HG03039 (cell line): ENCODE measurements around the gene MRPL51.
"Not testable (repeated sequence)": the region's sequence is repeated elsewhere in the genome, so short reads cannot be mapped to it uniquely, and the experiment has no call there.

Source experiments
- ATAC-seq: cut with Tn5 transposase; IDR thresholded peaks from one replicate; pipeline ENCODE4 v1.9.1; 2021; ENCODE audit warnings: mild to moderate bottlenecking, moderate library complexity; ENCODE audit not compliant: unreplicated experiment

MRPL51 gene

DNA sequence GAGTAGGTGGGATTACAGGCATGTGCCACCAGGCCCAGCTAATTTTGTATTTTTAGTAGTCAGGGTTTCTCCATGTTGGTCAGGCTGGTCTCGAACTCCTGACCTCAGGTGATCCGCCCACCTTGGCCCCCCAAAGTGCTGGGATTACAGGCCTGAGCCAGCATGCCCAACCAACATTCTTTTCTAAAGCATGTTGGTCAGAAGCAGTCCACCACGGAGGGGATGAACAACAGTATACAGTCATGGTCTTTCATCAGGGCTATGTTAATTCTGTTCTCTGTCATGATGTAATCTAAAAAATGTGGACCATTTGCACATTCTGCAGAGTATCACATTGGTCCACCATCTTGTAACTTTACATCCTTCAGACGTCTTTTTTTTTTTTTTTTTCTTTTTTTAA lies 3.6 kb downstream of the MRPL51 start:
- no peak for ATAC-seq

DNA sequence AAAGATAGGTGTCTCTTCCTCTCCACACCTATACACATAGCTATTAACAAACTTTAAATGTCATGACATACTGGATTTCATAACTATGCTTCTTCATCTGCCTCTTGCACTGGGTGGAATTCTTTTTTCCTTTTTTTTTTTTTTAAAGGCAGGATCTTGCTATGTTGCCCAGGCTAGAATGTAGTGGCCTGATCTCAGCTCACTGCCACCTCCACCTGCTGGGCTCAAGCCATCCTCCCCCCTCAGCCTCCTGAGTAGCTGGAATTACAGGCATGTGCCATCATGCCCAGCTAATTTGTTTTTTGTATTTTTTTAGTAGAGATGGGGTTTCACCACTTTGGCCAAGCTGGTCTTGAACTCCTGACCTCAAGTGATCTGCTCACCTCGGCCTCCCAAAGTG lies 4.8 kb downstream of the MRPL51 start:
- no peak for ATAC-seq

DNA sequence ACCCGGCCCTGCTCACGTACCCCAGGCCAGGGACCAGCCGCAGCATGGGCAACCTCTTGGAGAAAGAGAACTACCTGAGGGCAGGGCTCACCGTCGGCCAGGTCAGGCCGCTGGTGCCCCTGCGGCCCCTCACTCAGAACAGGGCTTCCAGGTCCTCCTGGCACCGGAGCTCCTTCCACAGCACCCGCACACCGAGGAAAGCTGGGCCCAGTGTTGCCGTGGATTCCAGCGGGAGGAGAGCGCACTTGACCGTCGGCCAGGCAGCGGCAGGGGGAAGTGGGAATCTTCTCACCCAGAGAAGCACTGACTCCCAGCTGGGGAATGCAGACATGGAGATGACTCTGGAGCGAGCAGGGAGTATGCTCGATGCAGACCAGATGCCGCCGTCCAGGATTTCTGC lies 14.6 kb downstream of the MRPL51 start:
- ATAC-seq = no peak

DNA sequence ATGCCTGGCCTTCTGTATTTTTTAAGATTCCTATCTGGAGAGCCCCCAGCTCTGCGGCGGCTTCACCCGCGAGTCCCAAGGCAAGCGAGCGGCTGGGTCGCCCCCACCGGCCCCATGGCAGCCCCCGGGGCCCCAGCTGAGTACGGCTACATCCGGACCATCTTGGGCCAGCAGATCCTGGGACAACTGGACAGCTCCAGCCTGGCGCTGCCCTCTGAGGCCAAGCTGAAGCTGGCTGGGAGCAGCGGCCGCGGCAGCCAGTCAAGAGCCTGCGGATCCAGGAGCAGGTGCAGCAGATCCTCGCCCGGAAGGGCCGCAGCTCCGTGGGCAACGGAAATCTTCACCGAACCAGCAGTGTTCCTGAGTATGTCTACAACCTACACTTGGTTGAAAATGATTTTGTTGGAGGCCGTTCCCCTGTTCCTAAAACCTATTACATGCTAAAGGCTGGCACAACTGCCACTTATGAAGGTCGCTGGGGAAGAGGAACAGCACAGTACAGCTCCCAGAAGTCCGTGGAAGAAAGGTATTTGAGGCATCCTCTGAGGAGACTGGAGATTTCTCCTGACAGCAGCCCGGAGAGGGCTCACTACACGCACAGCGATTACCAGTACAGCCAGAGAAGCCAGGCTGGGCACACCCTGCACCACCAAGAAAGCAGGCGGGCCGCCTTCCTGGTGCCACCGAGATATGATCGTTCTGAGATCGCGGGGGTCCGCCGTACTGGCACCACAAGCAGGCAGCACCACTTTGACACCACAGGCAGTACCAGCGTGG lies 15.3 kb downstream of the MRPL51 start:
- ATAC-seq = not testable (repeated sequence)

DNA sequence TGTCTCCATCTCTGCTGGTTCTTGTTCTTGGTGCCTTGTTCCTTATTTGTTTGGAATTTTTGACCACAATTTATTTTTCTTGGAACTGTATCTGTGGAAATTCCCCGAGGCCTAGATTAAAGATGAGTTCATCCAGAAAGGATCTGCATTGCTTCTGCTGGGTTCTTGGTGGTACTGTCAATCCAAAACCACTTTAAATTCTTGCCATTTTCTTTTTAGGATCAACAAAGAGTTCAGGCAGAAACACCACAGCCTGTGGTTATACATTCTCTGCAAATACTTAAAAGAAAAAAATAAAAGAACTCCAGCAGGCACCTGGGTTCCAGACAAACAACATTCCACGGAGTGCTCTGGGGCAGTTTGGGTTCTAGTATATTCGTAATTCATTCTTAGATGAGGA lies 16.6 kb downstream of the MRPL51 start:
- ATAC-seq = no peak

DNA sequence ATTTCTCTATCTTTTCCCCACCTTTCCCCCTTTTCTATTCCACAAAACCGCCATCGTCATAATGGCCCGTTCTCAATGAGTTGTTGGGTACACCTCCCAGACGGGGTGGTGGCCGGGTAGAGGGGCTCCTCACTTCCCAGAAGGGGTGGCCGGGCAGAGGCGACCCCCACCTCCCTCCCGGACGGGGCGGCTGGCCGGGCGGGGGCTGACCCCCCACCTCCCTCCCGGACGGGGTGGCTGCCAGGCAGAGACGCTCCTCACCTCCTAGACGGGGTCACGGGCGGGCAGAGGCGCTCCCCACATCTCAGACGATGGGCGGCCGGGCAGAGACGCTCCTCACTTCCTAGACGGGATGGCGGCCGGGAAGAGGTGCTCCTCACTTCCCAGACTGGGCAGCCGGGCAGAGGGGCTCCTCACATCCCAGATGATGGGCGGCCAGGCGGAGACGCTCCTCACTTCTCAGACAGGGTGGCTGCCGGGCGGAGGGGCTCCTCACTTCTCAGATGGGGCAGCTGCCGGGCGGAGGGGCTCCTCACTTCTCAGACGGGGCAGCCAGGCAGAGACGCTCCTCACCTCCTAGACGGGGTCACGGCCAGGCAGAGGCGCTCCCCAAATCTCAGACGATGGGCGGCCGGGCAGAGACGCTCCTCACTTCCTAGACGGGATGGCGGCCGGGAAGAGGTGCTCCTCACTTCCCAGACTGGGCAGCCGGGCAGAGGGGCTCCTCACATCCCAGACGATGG lies 17.7 kb downstream of the MRPL51 start:
- ATAC-seq = not testable (repeated sequence)

DNA sequence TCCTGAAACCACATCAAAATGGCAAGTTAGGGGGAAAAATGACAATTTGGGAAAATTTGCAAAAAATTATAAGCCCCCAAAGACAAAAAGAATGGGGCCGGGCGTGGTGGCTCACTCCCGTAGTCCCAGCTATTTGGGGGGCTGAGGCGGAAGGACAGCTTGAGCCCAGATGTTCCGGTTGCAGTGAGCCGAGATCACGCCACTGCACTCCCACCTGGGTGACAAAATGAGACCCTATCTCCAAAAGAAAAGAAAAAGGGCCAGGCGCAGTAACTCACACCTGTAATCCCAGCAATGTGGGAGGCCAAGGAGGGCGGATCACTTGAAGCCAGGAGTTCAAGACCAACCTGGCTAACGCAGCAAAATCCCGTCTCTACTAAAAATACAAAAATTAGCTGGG lies 20.6 kb downstream of the MRPL51 start:
- no peak for ATAC-seq

DNA sequence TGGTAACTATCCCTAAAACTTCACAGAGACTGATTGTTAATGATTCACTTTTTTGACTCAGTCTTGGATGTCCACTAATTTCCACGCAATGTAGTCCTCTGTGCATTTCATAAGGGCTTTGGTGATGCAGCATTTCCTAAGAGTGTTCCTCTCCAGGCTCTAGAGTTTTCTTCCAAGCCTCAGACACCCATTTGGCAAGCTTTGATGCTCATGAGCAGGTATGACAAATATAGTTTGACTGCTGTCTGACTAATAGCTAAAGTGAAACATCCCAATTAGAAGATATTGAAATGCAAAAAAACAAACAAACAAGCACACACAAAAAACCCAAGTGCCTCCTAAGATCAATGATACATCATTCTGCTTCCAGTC lies 21.1 kb downstream of the MRPL51 start:
- ATAC-seq = no peak

DNA sequence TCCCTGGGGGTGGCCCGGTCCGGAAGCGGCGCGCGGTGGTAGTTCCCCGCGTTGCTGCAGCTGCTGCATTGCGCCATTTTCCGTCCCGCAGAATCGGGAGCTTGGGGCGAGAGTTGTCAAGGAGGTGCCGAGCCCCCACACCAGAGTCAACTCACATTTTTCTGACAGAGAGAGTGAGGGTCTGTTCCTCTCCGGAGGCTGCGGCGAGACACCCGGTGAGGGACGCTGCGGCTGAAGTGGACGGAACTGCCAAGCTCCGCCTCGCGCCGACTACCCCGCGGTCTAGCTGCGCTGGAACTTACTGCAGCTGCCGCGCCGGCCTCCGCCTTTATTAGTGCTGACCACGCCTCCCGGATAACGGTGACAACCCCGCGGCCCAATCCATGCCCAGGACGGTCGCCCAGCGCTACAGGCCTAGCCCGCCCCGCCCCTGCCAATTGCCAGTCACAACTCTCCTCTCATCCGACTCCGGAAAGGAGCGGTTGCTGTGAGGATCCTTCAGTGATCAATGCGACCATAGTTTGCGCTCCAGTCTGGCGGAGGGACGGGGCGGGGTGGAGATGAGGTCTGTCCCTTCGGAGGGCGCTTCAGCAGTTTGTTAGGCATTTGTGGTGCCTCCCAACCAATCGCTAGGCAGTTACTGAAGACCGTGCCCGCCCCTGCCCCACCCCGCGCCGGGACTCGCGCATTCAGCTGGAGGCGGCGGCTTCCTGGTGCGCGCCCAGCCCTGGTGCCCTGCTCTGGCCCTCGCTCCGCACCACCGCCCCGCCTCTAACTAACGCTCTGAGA lies 22.5 kb downstream of the MRPL51 start, which contains the start of gene VAMP1:
Gene VAMP1, minus strand, starts transcription at position 303 of the 789 bp plus-strand sequence. Its CDS starts 146 bp downstream, at position 157.
- peak; percentile 80 for ATAC-seq

DNA sequence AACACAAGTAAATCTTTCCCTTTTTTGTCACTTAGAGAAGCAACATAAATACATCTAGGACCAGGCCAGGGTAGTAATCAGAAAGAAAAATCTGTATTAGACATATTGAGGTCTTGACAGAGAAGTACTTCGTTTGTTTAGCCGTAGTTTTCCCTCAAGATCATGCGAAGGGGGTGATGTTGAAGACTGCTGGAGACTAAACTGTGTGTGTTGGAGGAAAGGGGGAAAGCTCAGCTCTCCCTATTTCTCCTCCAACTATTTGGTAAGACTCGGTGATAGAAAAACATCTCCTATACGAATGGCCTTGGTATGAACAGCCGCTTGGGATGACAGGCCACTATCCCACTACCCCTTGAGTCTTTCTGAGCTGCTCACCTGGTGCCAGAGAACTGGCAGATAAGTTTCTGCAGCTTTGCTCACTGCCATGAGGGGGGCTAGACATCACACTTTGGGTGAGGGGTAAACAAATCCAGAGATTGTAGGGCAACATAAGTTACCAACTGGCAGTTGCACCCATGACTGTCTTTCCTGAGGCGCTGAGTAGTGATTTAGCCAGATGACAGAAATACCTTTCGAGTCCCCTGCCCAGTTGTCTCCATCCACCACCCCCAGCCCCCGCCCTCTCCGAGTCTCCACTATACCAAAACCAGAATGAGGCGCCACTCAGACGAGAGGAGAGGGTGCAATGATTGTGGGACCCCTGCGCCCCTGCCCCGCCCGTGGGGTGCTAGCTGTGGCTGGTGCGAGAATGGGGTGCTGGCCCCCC lies 23.3 kb downstream of the MRPL51 start:
- no peak for ATAC-seq

DNA sequence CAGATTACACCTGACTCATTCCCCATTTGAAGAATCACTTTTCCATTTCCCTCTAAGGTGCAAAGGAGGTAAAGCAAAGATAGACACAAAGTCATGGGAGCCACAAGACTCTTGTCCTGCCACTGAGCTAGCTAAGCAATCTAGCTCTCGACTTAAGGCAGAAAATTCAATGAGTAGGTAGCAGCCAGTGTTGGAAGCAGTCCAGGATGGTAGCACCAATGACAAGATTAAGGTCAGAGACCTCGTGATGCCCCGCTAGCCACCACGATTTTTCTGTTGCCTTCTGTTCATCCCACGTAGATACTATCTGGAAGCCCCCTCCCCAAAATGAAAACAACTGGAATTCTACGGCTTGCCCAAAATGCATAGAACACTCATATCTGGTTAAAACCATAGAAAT lies 24.0 kb downstream of the MRPL51 start:
- ATAC-seq = no peak

DNA sequence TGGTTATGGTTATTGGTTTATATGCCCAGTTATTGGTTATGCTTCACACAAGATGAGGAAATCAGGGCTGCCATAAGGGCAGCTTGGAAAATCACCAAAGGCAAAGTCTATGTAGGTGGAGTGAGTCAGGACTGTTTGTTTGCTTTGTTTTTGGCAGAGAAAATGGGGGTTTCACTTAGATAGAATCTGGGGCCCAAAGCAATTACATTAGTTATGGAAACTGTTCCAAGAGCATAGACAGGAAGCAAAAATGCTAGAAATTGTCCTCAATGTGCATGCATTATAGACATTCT lies 24.8 kb downstream of the MRPL51 start:
- no peak for ATAC-seq

DNA sequence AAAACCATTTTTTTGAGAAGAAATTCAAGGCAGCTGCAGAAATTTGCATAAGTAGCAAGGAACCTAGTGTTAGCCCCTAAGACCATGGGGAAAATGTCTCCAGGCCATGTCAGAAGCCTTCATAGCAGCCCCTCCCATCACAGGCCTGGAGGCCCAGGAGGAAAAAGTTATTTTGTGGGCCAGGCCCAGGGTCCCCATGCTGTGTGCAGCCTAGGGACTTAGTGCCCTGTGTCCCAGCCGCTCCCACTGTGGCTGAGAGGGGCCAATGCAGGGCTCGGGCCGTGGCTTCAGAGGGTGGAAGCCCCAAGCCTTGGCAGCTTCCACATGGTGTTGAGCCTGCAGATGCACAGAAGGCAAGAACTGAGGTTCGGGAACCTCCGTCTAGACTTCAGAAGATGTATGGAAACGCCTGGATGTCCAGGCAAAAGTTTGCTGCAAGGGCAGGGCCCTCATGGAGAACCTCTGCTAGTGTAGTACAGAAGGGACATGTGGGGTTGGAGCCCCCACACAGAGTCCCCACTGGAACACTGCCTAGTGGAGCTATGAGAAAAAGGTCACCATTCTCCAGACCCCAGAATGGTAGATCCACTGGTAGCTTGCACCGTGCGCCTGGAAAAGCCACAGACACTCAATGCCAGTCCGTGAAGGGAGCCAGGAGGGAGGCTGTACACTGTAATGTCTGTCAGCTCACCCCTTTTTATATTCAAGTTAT lies 25.3 kb downstream of the MRPL51 start:
- not testable (repeated sequence) for ATAC-seq

DNA sequence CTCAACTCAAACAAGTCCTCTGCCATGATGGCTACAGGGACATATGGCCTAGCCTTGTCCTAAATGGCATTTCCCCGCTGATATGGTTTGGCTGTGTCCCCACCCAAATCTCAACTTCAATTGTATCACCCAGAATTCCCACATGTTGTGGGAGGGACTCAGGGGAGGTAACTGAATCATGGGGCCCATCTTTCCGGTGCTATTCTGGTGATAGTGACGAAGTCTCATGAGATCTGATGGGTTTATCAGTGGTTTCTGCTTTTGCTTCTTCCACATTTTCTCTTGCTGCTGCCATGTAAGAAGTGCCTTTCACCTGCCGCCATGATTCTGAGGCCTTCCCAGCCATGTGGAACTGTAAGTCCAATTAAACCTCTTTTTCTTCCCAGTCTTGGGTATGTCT lies 26.3 kb downstream of the MRPL51 start:
- not testable (repeated sequence) for ATAC-seq

DNA sequence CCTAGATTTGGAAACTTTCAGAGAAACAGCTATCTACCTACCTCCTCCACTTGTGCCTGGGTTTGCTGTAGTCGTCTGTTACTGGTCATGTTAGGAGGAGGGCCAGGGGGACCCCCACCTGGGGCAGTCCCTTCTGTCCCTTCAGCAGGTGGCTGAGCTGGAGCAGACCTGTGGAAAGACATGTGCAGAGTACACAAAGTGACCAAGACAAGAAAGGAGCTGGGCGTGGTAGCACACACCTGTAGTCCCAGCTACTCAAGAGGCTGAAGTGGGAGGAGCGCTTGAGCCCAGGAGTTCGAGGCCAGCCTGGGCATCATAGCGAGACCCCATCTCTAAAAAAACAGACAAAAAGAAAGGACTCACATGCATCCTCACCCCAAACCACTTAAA lies 26.9 kb downstream of the MRPL51 start:
- ATAC-seq = no peak

DNA sequence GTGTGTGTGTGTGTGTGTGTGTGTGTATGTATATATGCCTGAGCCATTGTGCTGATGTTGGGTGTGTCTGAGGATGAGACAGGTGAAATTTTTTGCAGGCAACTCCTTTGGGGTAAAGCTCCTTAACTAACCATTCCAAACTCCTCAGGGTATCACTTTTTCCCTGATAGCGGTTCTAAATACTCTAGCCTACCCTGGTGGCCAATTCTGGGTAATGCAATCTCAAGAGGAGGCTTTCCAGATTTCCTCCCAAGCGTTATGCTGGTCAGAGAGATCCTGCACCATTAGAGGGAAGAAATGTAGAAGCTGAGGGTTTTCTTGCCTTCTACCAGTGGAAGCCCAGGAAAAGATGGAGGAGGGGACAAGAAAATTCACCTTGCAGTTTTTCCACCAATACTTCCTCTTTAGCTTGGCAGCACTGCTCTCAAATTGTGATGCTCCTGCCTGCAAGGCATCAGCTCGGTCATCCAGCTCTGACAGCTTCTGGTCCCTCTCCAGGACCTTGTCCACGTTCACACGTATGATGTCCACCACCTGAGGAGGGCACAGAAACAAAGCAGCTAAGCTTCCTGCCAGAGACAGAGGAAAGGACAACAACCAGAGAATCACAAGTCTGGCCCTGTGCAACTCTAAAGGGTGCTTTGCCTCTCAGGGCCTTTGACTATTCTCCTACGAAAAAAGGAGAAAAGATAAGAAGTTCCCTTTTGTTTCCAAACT lies 27.4 kb downstream of the MRPL51 start:
- ATAC-seq = no peak

DNA sequence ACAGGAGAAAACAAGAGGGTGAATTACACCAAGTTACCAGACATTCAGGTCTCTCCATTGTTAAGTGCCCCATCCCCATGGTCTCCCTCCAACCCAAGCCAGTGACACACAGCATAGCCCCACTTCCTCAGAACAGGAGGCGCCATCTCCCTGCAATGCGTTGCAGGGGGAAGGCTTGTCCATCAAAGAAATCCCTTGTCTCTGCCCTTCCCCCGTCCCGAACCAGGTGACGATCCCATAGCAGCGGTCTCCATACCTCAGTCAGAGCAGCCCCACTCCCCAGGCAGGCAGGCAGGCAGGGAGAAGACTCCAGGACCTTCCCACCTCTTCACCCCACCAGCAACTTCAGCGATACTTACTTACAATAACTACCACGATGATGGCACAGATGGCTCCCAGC lies 28.5 kb downstream of the MRPL51 start:
- ATAC-seq = no peak

DNA sequence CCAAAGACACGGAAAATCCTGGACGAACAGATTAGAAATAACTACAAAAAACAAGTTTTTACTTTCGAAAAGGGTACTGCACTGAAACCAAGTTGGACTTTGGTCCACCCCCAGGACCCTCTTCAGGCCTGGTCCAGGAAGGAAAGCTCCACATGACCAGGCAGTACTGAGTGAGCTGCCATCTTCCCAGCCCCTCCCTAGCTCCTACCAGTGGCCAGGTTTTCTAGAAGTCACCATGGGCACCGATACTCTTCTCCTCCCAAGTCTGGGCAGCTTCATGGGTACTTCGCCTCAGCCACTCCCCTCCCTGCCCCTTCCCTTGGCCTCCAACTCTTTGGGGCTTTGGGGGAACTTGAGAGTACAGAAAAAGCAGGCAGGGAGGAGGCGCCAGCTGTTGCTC lies 29.2 kb downstream of the MRPL51 start:
- no peak for ATAC-seq

DNA sequence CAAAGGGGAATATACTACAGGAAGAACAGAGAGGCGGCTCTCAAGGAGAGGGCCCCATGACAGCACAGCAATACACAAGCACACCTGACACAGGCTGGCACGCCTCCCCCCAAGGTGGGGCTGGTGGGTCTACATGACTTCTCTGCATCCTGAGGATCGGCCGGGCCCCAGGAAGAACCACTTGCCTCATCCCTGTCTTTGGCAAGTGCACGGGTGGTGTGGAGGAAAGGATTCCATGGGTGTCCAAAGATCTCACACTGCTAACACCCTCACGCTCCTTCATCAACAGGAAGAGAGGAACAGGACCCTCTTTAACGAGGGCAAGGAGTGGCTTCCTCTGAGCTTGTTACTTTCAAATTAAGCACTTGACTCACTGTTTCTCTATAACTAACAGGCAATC lies 29.8 kb downstream of the MRPL51 start:
- no peak for ATAC-seq
